ENCODE results near the gene PPP1R15A. TPM values are rescaled to one million over a fixed set of nuclear protein-coding genes. Genes with fewer than 3 reads are reported as not detected.

PPP1R15A gene
- total and polyA plus RNA-seq, 10 donors: 18.5 to 74.2 (median 46.7) TPM

- Histone ChIP-seq H3K4me1 (peaks cover 4 to 28% (median 21%) of the 10 kb centered on the region in 6 donors), H3K9me3 (no peaks in the 10 kb centered on the region), H3K27ac (peak overlapping the region in 6 of 8 donors; percentile 20 to 68 (median 56)), H3K4me3 (peak overlapping the region in 7 of 8 donors; percentile 1 to 68 (median 35)), H3K36me3 (peaks cover 0 to 21% (median 0%) of the 10 kb centered on the region in 6 donors), H3K27me3 (replicated peaks in 1 of 7) (peaks cover 0 to 16% (median 0%) of the 10 kb centered on the region in 7 donors)
- peak in 2 of 3 donors; percentile 64 to 80 for TF ChIP-seq POLR2AphosphoS5 (IDR thresholded peaks at IDR 0.05)
- TF ChIP-seq, protein P1, sequence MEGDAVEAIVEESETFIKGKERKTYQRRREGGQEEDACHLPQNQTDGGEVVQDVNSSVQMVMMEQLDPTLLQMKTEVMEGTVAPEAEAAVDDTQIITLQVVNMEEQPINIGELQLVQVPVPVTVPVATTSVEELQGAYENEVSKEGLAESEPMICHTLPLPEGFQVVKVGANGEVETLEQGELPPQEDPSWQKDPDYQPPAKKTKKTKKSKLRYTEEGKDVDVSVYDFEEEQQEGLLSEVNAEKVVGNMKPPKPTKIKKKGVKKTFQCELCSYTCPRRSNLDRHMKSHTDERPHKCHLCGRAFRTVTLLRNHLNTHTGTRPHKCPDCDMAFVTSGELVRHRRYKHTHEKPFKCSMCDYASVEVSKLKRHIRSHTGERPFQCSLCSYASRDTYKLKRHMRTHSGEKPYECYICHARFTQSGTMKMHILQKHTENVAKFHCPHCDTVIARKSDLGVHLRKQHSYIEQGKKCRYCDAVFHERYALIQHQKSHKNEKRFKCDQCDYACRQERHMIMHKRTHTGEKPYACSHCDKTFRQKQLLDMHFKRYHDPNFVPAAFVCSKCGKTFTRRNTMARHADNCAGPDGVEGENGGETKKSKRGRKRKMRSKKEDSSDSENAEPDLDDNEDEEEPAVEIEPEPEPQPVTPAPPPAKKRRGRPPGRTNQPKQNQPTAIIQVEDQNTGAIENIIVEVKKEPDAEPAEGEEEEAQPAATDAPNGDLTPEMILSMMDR (IDR thresholded peaks at IDR 0.05 in 8 of 11, conservative IDR thresholded peaks at IDR 0.05 in 3 of 11): peak; percentile 85 to 96 (median 93)
- no peak for TF ChIP-seq POLR2A (IDR thresholded peaks at IDR 0.05)
- DNase-seq: peak; percentile 96
- intact Hi-C loops (cut with DNase I; ENCODE audit: low total_unique reads): loop anchor here (5.0 kb wide), 1 partner anchor 48 kb away; no protein-coding TSS in a partner anchor
- 1 to 8% (median 6%) methylated on average over 9 to 12 of the region's 12 CpGs for WGBS, 5 donors
Measured at GRCh38 chr19:48835734-48836088, 36.5 kb upstream of the PPP1R15A start.

DNA sequence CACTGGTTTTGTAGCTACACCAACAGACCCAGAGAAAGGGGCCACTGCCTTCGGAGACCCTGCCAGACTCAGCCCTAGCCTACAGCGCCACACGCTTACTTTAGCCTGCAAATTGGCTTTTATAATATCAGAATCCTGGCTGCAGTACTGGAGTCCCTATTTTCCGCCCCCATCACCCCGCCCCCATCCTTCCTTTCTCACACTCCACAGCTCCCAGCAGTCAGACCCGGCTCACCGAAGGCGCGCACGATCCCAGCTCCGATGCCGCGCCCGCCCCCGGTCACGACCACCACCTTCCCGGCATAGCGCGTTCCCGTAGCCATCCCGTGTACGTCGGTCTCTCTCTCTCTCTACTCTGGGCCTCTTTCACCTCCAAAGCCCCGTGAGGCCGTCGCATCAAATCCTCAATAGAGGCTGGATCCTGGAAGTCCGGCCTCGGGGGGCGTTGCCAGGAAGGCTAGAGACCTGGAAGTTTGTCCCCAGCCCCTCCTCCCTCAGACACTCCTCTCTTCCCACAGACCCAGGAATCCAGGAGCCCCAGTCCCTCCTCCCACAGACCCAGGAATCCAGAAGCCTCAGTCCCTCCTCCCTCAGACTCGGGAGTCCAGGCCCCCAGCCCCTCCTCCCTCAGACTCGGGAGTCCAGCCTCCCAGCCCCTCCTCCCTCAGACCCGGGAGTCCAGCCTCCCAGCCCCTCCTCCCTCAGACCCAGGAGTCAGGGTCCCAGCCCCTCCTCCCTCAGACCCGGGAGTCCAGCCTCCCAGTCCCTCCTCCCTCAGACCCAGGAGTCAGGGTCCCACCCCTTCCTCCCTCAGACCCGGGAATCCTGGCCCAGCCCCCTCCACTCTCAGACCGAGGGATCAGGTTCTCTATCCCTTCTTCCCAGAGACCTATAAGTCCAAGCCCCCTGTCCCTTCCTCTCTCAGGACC lies 35.9 kb upstream of the PPP1R15A start, which contains the start of gene HSD17B14:
TSS of gene HSD17B14 (minus strand) at position 403 of the 929 bp plus-strand sequence. CDS start at position 323, 80 bp downstream.
- TF ChIP-seq, protein P1 (IDR thresholded peaks at IDR 0.05 in 8 of 11, conservative IDR thresholded peaks at IDR 0.05 in 3 of 11): peak in 7 of 11 experiments; percentile 5 to 59 (median 10)
- TF ChIP-seq POLR2A (IDR thresholded peaks at IDR 0.05) (no peak), POLR2AphosphoS5 (IDR thresholded peaks at IDR 0.05) (no peak)
- Histone ChIP-seq H3K36me3 (peaks cover 0 to 16% (median 0%) of the 10 kb centered on the region in 6 donors), H3K4me3 (peak within 1 kb of the TSS; percentile 9 to 68 (median 33)), H3K4me1 (peaks cover 4 to 28% (median 21%) of the 10 kb centered on the region in 6 donors), H3K27me3 (replicated peaks in 1 of 7) (peaks cover 0 to 16% (median 0%) of the 10 kb centered on the region in 7 donors), H3K9me3 (no peaks in the 10 kb centered on the region), H3K27ac (peak within 1 kb of the TSS in 6 of 8 donors; percentile 20 to 68 (median 56))
- intact Hi-C loops (cut with DNase I; ENCODE audit: low total_unique reads): loop anchor here (5.0 kb wide), 1 partner anchor 49 kb away; no protein-coding TSS in a partner anchor
- 4 to 9% (median 6%) methylated on average over 29 to 35 of the region's 35 CpGs for WGBS, 5 donors
- DNase-seq: no peak

DNA sequence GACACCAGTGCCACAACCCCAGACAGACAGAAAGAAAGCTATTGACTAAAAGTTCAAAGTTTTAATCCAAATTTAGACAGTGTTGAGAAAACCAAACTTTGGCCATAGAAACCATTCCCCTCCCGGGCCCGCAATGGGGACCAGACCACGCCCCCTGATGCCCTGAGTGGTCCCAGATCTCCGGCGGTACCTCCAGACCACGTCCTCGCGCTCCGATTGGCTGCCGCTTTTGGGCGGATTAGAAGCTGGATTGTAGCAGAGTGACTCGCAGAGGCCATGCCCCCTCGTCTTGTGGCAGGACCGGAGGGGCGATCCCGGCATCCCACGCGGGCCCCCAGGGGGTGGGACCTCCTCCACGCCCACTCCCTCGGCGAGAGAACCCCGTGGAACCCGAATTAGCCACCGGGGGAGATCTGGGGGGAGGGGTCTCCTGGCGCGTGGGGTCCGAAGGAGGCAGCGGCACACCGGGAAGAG lies 35.1 kb upstream of the PPP1R15A start:
- Histone ChIP-seq H3K4me1 (peaks cover 4 to 28% (median 21%) of the 10 kb centered on the region in 6 donors), H3K9me3 (no peaks in the 10 kb centered on the region), H3K4me3 (peak overlapping the region in 6 of 8 donors; percentile 9 to 68 (median 34)), H3K36me3 (peaks cover 0 to 10% (median 0%) of the 10 kb centered on the region in 6 donors), H3K27me3 (replicated peaks in 1 of 7) (peaks cover 0 to 16% (median 0%) of the 10 kb centered on the region in 7 donors), H3K27ac (peak overlapping the region in 5 of 8 donors; percentile 44 to 68 (median 54))
- peak; percentile 94 for DNase-seq
- intact Hi-C loops (cut with DNase I; ENCODE audit: low total_unique reads): loop anchor here (5.0 kb wide), 1 partner anchor 50 kb away; no protein-coding TSS in a partner anchor
- WGBS, 5 donors: 3 to 31% (median 5%) methylated on average over 21 to 29 of the region's 29 CpGs
- peak; percentile 39 to 75 (median 53) for TF ChIP-seq POLR2AphosphoS5 (IDR thresholded peaks at IDR 0.05)
- TF ChIP-seq POLR2A (IDR thresholded peaks at IDR 0.05): no peak

DNA sequence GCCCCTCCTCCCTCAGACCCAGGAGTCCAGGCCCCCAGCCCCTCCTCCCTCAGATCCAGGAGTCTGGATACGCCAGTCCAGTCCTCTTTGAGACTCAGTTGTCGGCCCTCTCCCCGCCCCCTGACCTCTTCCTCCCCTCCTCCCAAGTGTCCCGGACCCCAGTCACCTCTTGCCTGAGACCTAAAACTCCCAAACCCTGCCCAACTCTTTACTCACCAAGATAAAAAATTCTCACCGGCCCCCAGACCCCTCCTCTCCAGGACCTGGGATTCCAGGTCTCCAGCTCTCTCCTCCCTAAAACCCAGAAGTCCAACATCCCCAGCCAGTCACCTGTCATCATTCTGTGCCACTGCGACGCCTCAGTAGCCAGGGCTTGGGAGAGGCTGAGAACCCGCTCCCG lies 34.5 kb upstream of the PPP1R15A start:
- peak overlapping the region in 1 of 8 donors; percentile 68 for H3K27ac ChIP-seq

More for the DNA sequence above, 34.5 kb upstream of the PPP1R15A start:
- Histone ChIP-seq H3K4me3 (peak overlapping the region in 2 of 8 donors; percentile 50 to 68), H3K4me1 (peaks cover 4 to 30% (median 21%) of the 10 kb centered on the region in 6 donors), H3K9me3 (no peaks in the 10 kb centered on the region), H3K36me3 (peaks cover 0 to 4% (median 0%) of the 10 kb centered on the region in 6 donors), H3K27me3 (replicated peaks in 1 of 7) (peaks cover 0 to 16% (median 0%) of the 10 kb centered on the region in 7 donors)
- TF ChIP-seq, protein P1 (IDR thresholded peaks at IDR 0.05 in 8 of 11, conservative IDR thresholded peaks at IDR 0.05 in 3 of 11): no peak
- TF ChIP-seq POLR2AphosphoS5 (IDR thresholded peaks at IDR 0.05) (no peak), POLR2A (IDR thresholded peaks at IDR 0.05) (no peak)
- no peak for DNase-seq
- 65 to 87% (median 69%) methylated on average over 9 of the region's 9 CpGs for WGBS, 5 donors
- intact Hi-C loops (cut with DNase I; ENCODE audit: low total_unique reads): loop anchor here (5.0 kb wide), 1 partner anchor 50 kb away; no protein-coding TSS in a partner anchor
